Endothelial cell of umbilical vein (primary cell): Measurements from ENCODE around the gene FGF6. TPM values are rescaled to one million over a fixed set of nuclear protein-coding genes. Genes with fewer than 3 reads are reported as not detected.

ENCODE experiments used
- BruUV-seq: library from RNA; stranded (reverse); fragments of 400-500 nt; replicated peaks from 2 replicates; lab custom pipeline; 2021; lab: Mats Ljungman, UMichigan
- CTCF ChIA-PET: fragments of 300-600, 350-600 bp; sonication (Branson Sonifier 250); formaldehyde crosslinking; loops from one replicate; lab custom pipeline; 2021; ENCODE audit warnings: antibody characterized with exemption, inconsistent platforms; lab: Charles Lee
- POLR2A ChIA-PET: fragments of 300-600, 350-600 bp; sonication (Branson Sonifier 250); formaldehyde crosslinking; loops from one replicate; lab custom pipeline; 2021; ENCODE audit warnings: antibody characterized with exemption, inconsistent platforms; lab: Charles Lee
- DNase-seq: peaks from one replicate; pipeline ENCODE4 v3.0.0-alpha.2; 2011; ENCODE audit warnings: low read depth, low spot score
- FAIRE-seq: peaks from 2 replicates; lab custom pipeline; 2011; peaks lifted over from hg19 to GRCh38; lab: Jason Lieb, UNC
- H2AFZ ChIP-seq: 2 replicates; pipeline ENCODE4 v1.6.0; 2012; ENCODE audit warnings: low read depth, low read length, control low read depth, inconsistent platforms
- H3K27ac ChIP-seq: 2 replicates; pipeline ENCODE4 v1.5.1; 2011; ENCODE audit warnings: low read depth, mild to moderate bottlenecking, control low read depth, low read length, moderate library complexity; ENCODE audit not compliant: insufficient read depth
- H3K27me3 ChIP-seq, 2 experiments: 2 replicates each; pipeline versions ENCODE4 v1.6.0 to v1.6.1; 2011; ENCODE audit warnings: low read length in 2 of 2, mixed read lengths in 1 of 2; ENCODE audit not compliant: control insufficient read depth in 2 of 2, insufficient read depth in 2 of 2
- H3K36me3 ChIP-seq, 2 experiments: 2 replicates in 1 of 2; 3 replicates in 1 of 2; pipeline ENCODE4 v1.5.1; 2011; ENCODE audit warnings: low read length in 2 of 2, mild to moderate bottlenecking in 1 of 2, moderate library complexity in 1 of 2; ENCODE audit not compliant: control insufficient read depth in 2 of 2, insufficient read depth in 2 of 2; ENCODE audit errors: extremely low read depth in 1 of 2
- H3K4me1 ChIP-seq: 3 replicates; pipeline ENCODE4 v1.5.1; 2011; ENCODE audit warnings: mild to moderate bottlenecking, low read length; ENCODE audit not compliant: control insufficient read depth, insufficient read depth; ENCODE audit errors: extremely low read depth
- H3K4me2 ChIP-seq: 2 replicates; pipeline ENCODE4 v1.6.1; 2011; ENCODE audit warnings: low read length, control low read depth, mixed read lengths; ENCODE audit not compliant: insufficient read depth
- H3K4me3 ChIP-seq, 3 experiments: fragments of 200-600 bp in 1 of 3; sonication (generic), shearing (Covaris generic) in 1 of 3; replicated peaks in 1 of 3; 2 replicates each; pipeline ENCODE4 v1.5.1; 2011 to 2016; ENCODE audit warnings: control low read depth in 3 of 3, low read length in 3 of 3, mild to moderate bottlenecking in 2 of 3, inconsistent platforms in 1 of 3, low read depth in 1 of 3, moderate library complexity in 1 of 3; ENCODE audit not compliant: insufficient read depth in 1 of 3
- H3K79me2 ChIP-seq: 2 replicates; pipeline ENCODE4 v1.6.0; 2012; ENCODE audit warnings: low read length, inconsistent platforms; ENCODE audit not compliant: control insufficient read depth, insufficient read depth
- H3K9ac ChIP-seq: replicated peaks from 2 replicates; pipeline ENCODE3; 2011; ENCODE audit warnings: low read length, control low read depth; ENCODE audit not compliant: insufficient read depth; ENCODE audit errors: extremely low read depth
- H3K9me1 ChIP-seq: replicated peaks from 3 replicates; pipeline ENCODE4 v1.6.0; 2011; ENCODE audit warnings: mild to moderate bottlenecking, low read length; ENCODE audit not compliant: control insufficient read depth, insufficient read depth; ENCODE audit errors: extremely low read depth
- H3K9me3 ChIP-seq: replicated peaks from 2 replicates; pipeline ENCODE4 v1.5.1; 2012; ENCODE audit warnings: low read length, inconsistent platforms; ENCODE audit not compliant: control insufficient read depth, insufficient read depth
- H4K20me1 ChIP-seq: replicated peaks from 2 replicates; pipeline ENCODE3; 2011; ENCODE audit warnings: mild to moderate bottlenecking, low read length; ENCODE audit not compliant: control insufficient read depth, insufficient read depth; ENCODE audit errors: extremely low read depth
- EZH2 ChIP-seq: IDR thresholded peaks from 2 replicates; pipeline ENCODE4 v1.6.1; 2012; ENCODE audit warnings: borderline replicate concordance, low read depth, mild to moderate bottlenecking, moderate library complexity, low read length, inconsistent platforms; ENCODE audit not compliant: severe bottlenecking
- FOS ChIP-seq: IDR thresholded peaks from 2 replicates; pipeline ENCODE4 v1.6.1; 2011; ENCODE audit warnings: mild to moderate bottlenecking, low read length, moderate library complexity, borderline replicate concordance; ENCODE audit not compliant: insufficient read depth
- GATA2 ChIP-seq: IDR thresholded peaks from 2 replicates; pipeline ENCODE4 v1.7.0; 2011; ENCODE audit warnings: low read depth, mild to moderate bottlenecking, moderate library complexity, mixed read lengths, low read length; ENCODE audit not compliant: insufficient read length, insufficient read depth
- JUN ChIP-seq: IDR thresholded peaks from 2 replicates; pipeline ENCODE4 v1.6.1; 2011; ENCODE audit warnings: borderline replicate concordance, low read depth; ENCODE audit not compliant: insufficient read length, insufficient read depth
- MYC ChIP-seq: IDR thresholded peaks from one replicate; pipeline ENCODE4 v1.6.1; 2011; ENCODE audit warnings: mild to moderate bottlenecking, low read depth, low read length
- POLR2A ChIP-seq: IDR thresholded peaks from 2 replicates; pipeline ENCODE4 v1.6.1; 2012; ENCODE audit warnings: low read depth, mild to moderate bottlenecking, control low read depth, low read length
- POLR2AphosphoS5 ChIP-seq: IDR thresholded peaks from 2 replicates; pipeline ENCODE4 v1.6.1; 2012; ENCODE audit warnings: low read depth, mild to moderate bottlenecking, control low read depth, low read length, moderate library complexity; ENCODE audit not compliant: insufficient read depth
- dilution Hi-C: fragments of 300-500 bp; cut with MboI; formaldehyde crosslinking; loops from one replicate; pipeline ENCODE4 v1.15.0; 2019; ENCODE audit warnings: low sequenced_read_pairs; ENCODE audit not compliant: extremely low pct_ligation_motif_present
- intact Hi-C: fragments of 100-400 bp; cut with micrococcal nuclease; formaldehyde crosslinking; loops from one replicate; pipeline ENCODE4 v1.10.0; 2022
- polyA plus RNA-seq, 4 experiments: library from polyadenylated mRNA; depleted of rRNA in 3 of 4; stranded (reverse) in 3 of 4; unstranded in 1 of 4; fragments of >200 nt; gene quantifications; 2 replicates each; pipeline versions ENCODE4 v1.2.1 to v1.2.3, GENCODE V29; 2011 to 2012; ENCODE audit warnings: missing spikeins in 1 of 4
- total RNA-seq: library from RNA; stranded (reverse); gene quantifications from 2 replicates; pipeline ENCODE4 v1.2.3, GENCODE V29; 2021
- TF ChIP-seq, protein P1 (sequence below), 2 donors: IDR thresholded peaks; 1 replicate in 1 of 2; 2 replicates in 1 of 2; pipeline ENCODE4 v1.5.1; 2011; ENCODE audit warnings: low read length in 2 of 2, mild to moderate bottlenecking in 2 of 2, moderate library complexity in 2 of 2, control low read depth in 1 of 2, inconsistent platforms in 1 of 2, low read depth in 1 of 2; ENCODE audit not compliant: insufficient read depth in 1 of 2; ENCODE audit errors: extremely low read depth in 1 of 2
- TF ChIP-seq, protein P2 (sequence below): IDR thresholded peaks from 2 replicates; pipeline ENCODE4 v1.6.1; 2011; ENCODE audit not compliant: insufficient read depth, insufficient read length

Gene FGF6
- total and polyA plus RNA-seq, 2 donors (not counting 3 experiments of a cell fraction or from before 2014, with no cell fraction given), result not detected

DNA sequence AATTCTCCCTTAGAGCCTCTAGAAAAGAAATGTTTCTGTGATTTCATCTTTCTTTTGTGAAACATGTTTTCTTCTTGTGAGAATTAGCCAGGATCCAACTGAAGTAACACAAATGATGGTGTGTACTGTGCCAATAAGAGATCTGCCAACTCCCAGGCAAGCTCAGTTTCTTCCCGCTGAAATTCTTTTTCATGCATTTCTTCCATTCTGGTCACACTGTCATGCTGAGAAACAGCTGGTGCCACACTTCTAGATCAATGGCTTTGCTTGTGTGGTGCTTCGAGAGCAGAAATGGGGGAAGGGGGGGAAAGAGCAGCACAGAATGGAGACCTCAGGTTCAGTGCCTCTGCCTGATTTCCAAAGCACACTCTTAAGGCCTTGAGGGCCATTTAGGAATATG, 41.4 kb upstream of the FGF6 start:
- CTCF ChIA-PET, result interaction anchor here (1.7 kb wide), 1 partner anchor 12 kb away, joined by 3 read pairs; no protein-coding TSS in a partner anchor
- peaks cover 2% of the 10 kb centered on the region for H3K4me1 ChIP-seq
- no peaks in the 10 kb centered on the region for H3K79me2 ChIP-seq
- no peak for DNase-seq
- no peaks in the 10 kb centered on the region for H3K27me3 ChIP-seq
- dilution Hi-C loops (no loop called here), intact Hi-C loops (no loop called here)
- H3K9ac ChIP-seq, result no peak overlapping the region
- H3K9me3 ChIP-seq, result no peaks in the 10 kb centered on the region
- H2AFZ ChIP-seq, result no peak overlapping the region
- no TSS peak for BruUV-seq
- H3K27ac ChIP-seq, result no peak overlapping the region
- H4K20me1 ChIP-seq, result no peaks in the 10 kb centered on the region
- FAIRE-seq, result no peak
- H3K9me1 ChIP-seq, result no peaks in the 10 kb centered on the region
- H3K4me3 ChIP-seq, result no peak overlapping the region
- TF ChIP-seq POLR2AphosphoS5, result no peak
- TF ChIP-seq, protein P1, sequence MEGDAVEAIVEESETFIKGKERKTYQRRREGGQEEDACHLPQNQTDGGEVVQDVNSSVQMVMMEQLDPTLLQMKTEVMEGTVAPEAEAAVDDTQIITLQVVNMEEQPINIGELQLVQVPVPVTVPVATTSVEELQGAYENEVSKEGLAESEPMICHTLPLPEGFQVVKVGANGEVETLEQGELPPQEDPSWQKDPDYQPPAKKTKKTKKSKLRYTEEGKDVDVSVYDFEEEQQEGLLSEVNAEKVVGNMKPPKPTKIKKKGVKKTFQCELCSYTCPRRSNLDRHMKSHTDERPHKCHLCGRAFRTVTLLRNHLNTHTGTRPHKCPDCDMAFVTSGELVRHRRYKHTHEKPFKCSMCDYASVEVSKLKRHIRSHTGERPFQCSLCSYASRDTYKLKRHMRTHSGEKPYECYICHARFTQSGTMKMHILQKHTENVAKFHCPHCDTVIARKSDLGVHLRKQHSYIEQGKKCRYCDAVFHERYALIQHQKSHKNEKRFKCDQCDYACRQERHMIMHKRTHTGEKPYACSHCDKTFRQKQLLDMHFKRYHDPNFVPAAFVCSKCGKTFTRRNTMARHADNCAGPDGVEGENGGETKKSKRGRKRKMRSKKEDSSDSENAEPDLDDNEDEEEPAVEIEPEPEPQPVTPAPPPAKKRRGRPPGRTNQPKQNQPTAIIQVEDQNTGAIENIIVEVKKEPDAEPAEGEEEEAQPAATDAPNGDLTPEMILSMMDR (IDR thresholded peaks at IDR 0.05; ENCODE audit: extremely low read depth in 1 of 2, insufficient read depth in 1 of 2, low read depth in 1 of 2, low read length in 2 of 2), result no peak
- TF ChIP-seq, protein P2, sequence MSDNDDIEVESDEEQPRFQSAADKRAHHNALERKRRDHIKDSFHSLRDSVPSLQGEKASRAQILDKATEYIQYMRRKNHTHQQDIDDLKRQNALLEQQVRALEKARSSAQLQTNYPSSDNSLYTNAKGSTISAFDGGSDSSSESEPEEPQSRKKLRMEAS, result no peak
- no peak for TF ChIP-seq FOS
- no peak for TF ChIP-seq MYC
- no peak for TF ChIP-seq GATA2
- no peak for TF ChIP-seq POLR2A
- no peak for TF ChIP-seq EZH2
- no peak for TF ChIP-seq JUN
- H3K4me2 ChIP-seq, result no peak overlapping the region
- POLR2A ChIA-PET, result no interaction called here
- H3K36me3 ChIP-seq, result peaks cover 2 to 5% of the 10 kb centered on the region in 2 experiments
